SK-N-SH (cell line): ENCODE results near the gene SLC26A5. TPM values are rescaled to one million over a fixed set of nuclear protein-coding genes. Genes with fewer than 3 reads are reported as not detected.

ENCODE experiments used
- CTCF ChIA-PET: fragments of 300-600, 350-600 bp; formaldehyde crosslinking; extraction: SDS; loops from one replicate; lab custom pipeline; 2021; lab: Yijun Ruan, JAX
- POLR2A ChIA-PET: fragments of 350-600 bp; sonication (Branson Sonifier 250); formaldehyde crosslinking; extraction: SDS; loops from one replicate; lab custom pipeline; 2020; ENCODE audit warnings: antibody characterized with exemption, inconsistent platforms; lab: Yijun Ruan, JAX
- DNase-seq: peaks from one replicate; pipeline ENCODE4 v3.0.0; 2012
- H2AFZ ChIP-seq: fragments of 200-600 bp; sonication (generic); 2 replicates; pipeline ENCODE4 v1.8.1; 2016; ENCODE audit warnings: antibody characterized with exemption, mild to moderate bottlenecking, low read depth
- H3F3A ChIP-seq: fragments of 200-600 bp; sonication (generic); replicated peaks from 2 replicates; pipeline ENCODE3; 2016; ENCODE audit warnings: antibody characterized with exemption, mild to moderate bottlenecking; ENCODE audit not compliant: insufficient read depth
- H3K27ac ChIP-seq, 2 experiments: fragments of 200-500 bp in 1 of 2; fragments of 200-600 bp in 1 of 2; sonication (Bioruptor generic) in 1 of 2; sonication (generic), shearing (Covaris generic) in 1 of 2; 2 replicates each; pipeline versions ENCODE4 v1.5.1 to v1.6.1; 2014 to 2016; ENCODE audit warnings: low read depth in 2 of 2, inconsistent platforms in 1 of 2, low read length in 1 of 2, mild to moderate bottlenecking in 1 of 2, mixed read lengths in 1 of 2
- H3K27me3 ChIP-seq: fragments of 200-600 bp; sonication (generic), shearing (Covaris generic); 2 replicates; pipeline ENCODE4 v1.6.1; 2016; ENCODE audit warnings: mixed run types; ENCODE audit not compliant: insufficient read depth
- H3K36me3 ChIP-seq, 2 experiments: fragments of 200-500 bp in 1 of 2; fragments of 200-600 bp in 1 of 2; sonication (Bioruptor generic) in 1 of 2; sonication (generic) in 1 of 2; replicated peaks in 1 of 2; 2 replicates each; pipeline versions ENCODE3 to v1.5.1; 2014 to 2016; ENCODE audit warnings: low read length in 1 of 2, mild to moderate bottlenecking in 1 of 2; ENCODE audit not compliant: insufficient read depth in 2 of 2, control insufficient read depth in 1 of 2
- H3K4me1 ChIP-seq, 2 experiments: fragments of 200-500 bp in 1 of 2; fragments of 200-600 bp in 1 of 2; sonication (Bioruptor generic) in 1 of 2; sonication (generic), shearing (Covaris generic) in 1 of 2; 2 replicates each; pipeline versions ENCODE4 v1.5.1 to v1.6.1; 2014 to 2016; ENCODE audit warnings: low read depth in 1 of 2, low read length in 1 of 2, mixed run types in 1 of 2; ENCODE audit not compliant: insufficient read depth in 2 of 2, control insufficient read depth in 1 of 2
- H3K4me2 ChIP-seq: fragments of 200-600 bp; sonication (generic), shearing (Covaris generic); 2 replicates; pipeline ENCODE4 v1.6.1; 2017; ENCODE audit warnings: mixed run types
- H3K4me3 ChIP-seq, 2 experiments: fragments of 200-500 bp in 1 of 2; fragments of 200-600 bp in 1 of 2; sonication (Bioruptor generic) in 1 of 2; sonication (generic), shearing (Covaris generic) in 1 of 2; 2 replicates each; pipeline versions ENCODE4 v1.5.1 to v1.8.1; 2014 to 2016; ENCODE audit warnings: low read depth in 2 of 2, inconsistent platforms in 1 of 2, low read length in 1 of 2, mild to moderate bottlenecking in 1 of 2, mixed read lengths in 1 of 2, moderate library complexity in 1 of 2
- H3K79me2 ChIP-seq: fragments of 200-600 bp; sonication (generic); 2 replicates; pipeline ENCODE4 v1.8.1; 2017; ENCODE audit warnings: mild to moderate bottlenecking; ENCODE audit not compliant: insufficient read depth
- H3K9ac ChIP-seq: fragments of 200-600 bp; sonication (generic); 2 replicates; pipeline ENCODE4 v1.6.1; 2017; ENCODE audit warnings: mixed run types
- H3K9me2 ChIP-seq: fragments of 200-600 bp; sonication (generic); 2 replicates; pipeline ENCODE4 v1.6.1; 2017; ENCODE audit warnings: mixed run types
- H3K9me3 ChIP-seq: fragments of 200-600 bp; sonication (generic); 2 replicates; pipeline ENCODE4 v1.6.1; 2017; ENCODE audit warnings: mixed run types, mild to moderate bottlenecking, moderate library complexity
- H4K20me1 ChIP-seq: fragments of 200-600 bp; sonication (generic); 2 replicates; pipeline ENCODE4 v1.6.1; 2017; ENCODE audit warnings: mild to moderate bottlenecking, mixed run types; ENCODE audit not compliant: insufficient read depth
- CHD2 ChIP-seq: fragments of 150-350 bp; IDR thresholded peaks from 2 replicates; pipeline ENCODE4 v1.6.1; 2018; ENCODE audit warnings: low read length; ENCODE audit not compliant: partially characterized antibody
- ELF1 ChIP-seq: IDR thresholded peaks from 2 replicates; pipeline ENCODE4 v1.4.0; 2012
- EP300 ChIP-seq, 2 experiments: IDR thresholded peaks; 2 replicates each; pipeline versions ENCODE4 v1.4.0 to v1.6.1; 2012; ENCODE audit warnings: borderline replicate concordance in 1 of 2, low read depth in 1 of 2, low read length in 1 of 2
- EZH2phosphoT487 ChIP-seq: fragments of 200-600 bp; sonication (generic); IDR thresholded peaks from 2 replicates; pipeline ENCODE4 v1.6.1; 2017; ENCODE audit warnings: low read depth, mixed run types, mild to moderate bottlenecking, antibody characterized with exemption, moderate library complexity, borderline replicate concordance
- FOXM1 ChIP-seq: IDR thresholded peaks from 2 replicates; pipeline ENCODE4 v1.4.0; 2012; ENCODE audit warnings: low read depth, mild to moderate bottlenecking
- GATA2 ChIP-seq: sonication (generic); formaldehyde crosslinking; IDR thresholded peaks from 2 replicates; pipeline ENCODE4 v1.5.0; 2020; ENCODE audit warnings: mild to moderate bottlenecking, missing genetic modification reagents
- JUND ChIP-seq: IDR thresholded peaks from 2 replicates; pipeline ENCODE4 v1.4.0; 2012
- MEF2A ChIP-seq: IDR thresholded peaks from 2 replicates; pipeline ENCODE4 v1.4.0; 2012; ENCODE audit warnings: low read depth, borderline replicate concordance
- RAD21 ChIP-seq: IDR thresholded peaks from 2 replicates; pipeline ENCODE4 v1.6.1; 2012; ENCODE audit warnings: mild to moderate bottlenecking, low read length
- RFX5 ChIP-seq: IDR thresholded peaks from 2 replicates; pipeline ENCODE4 v1.6.1; 2012; ENCODE audit warnings: mild to moderate bottlenecking, improper control_type of control experiment, low read length
- SIN3A ChIP-seq: IDR thresholded peaks from 2 replicates; pipeline ENCODE4 v1.6.1; 2012; ENCODE audit warnings: low read depth, mild to moderate bottlenecking, low read length, moderate library complexity, borderline replicate concordance
- SMC3 ChIP-seq: IDR thresholded peaks from 2 replicates; pipeline ENCODE4 v1.6.1; 2012; ENCODE audit warnings: low read depth, low read length, improper control_type of control experiment
- TCF12 ChIP-seq: IDR thresholded peaks from 2 replicates; pipeline ENCODE4 v1.4.0; 2012
- TEAD4 ChIP-seq: IDR thresholded peaks from 2 replicates; pipeline ENCODE4 v1.4.0; 2012; ENCODE audit warnings: mild to moderate bottlenecking, borderline replicate concordance; ENCODE audit not compliant: insufficient read depth
- WGBS: methylation state at CpG from one replicate; pipeline ENCODE4 v1.1.6; 2017; ENCODE audit warnings: low lambda C conversion rate; 5-methylcytosine and 5-hydroxymethylcytosine counted together
- polyA plus RNA-seq, 3 experiments: library from polyadenylated mRNA; depleted of rRNA; stranded (reverse); fragments of >200 nt; gene quantifications; 2 replicates each; pipeline ENCODE4 v1.2.3, GENCODE V29; 2012
- TF ChIP-seq, protein P1 (sequence below): fragments of 200-600 bp; sonication (generic); IDR thresholded peaks from 2 replicates; pipeline ENCODE4 v1.6.1; 2017; ENCODE audit warnings: antibody characterized with exemption, mild to moderate bottlenecking, moderate library complexity
- TF ChIP-seq, protein P2 (sequence below): IDR thresholded peaks from 2 replicates; pipeline ENCODE4 v1.4.0; 2012; ENCODE audit warnings: low read depth
- TF ChIP-seq, protein P3 (sequence below): IDR thresholded peaks from 2 replicates; pipeline ENCODE4; 2012

Gene SLC26A5
- polyA plus RNA-seq, 1 of the 3 experiments (the other 2 are of a cell fraction): not detected

DNA sequence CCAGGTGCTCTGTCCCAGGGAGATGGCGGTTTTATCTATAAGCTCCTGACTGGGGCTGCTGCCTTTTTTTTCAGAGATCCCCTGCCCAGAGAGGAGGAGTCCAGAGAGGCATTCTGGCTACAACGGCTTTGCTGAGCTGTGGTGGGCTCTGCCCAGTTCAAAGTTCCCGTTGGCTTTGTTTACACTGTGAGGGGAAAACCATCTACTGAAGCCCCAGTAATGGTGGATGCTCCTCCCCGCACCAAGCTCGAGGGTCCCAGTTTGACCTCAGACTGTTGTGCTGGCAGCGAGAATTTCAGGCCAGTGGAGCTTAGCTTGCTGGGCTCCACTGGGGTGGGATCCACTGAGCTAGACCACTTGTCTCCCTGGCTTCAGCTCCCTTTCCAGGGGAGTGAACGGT lies 16.4 kb upstream of the SLC26A5 start:
- H3K4me3 ChIP-seq: no peak overlapping the region
- no peak for DNase-seq
- no peaks in the 10 kb centered on the region for H3K4me1 ChIP-seq
- no peaks in the 10 kb centered on the region for H3K9me2 ChIP-seq
- 47% methylated on average over 7 of the region's 7 CpGs for WGBS
- no peaks in the 10 kb centered on the region for H3K79me2 ChIP-seq
- H2AFZ ChIP-seq: no peak overlapping the region
- no peak overlapping the region for H3K4me2 ChIP-seq
- H3K36me3 ChIP-seq: no peaks in the 10 kb centered on the region
- H3K9ac ChIP-seq: no peak overlapping the region
- CTCF ChIA-PET: interaction anchor here (1.1 to 3.9 kb wide), 2 partner anchors 16 to 62 kb away, joined by 4 to 43 read pairs; partner anchors contain the start of gene SLC26A5
- POLR2A ChIA-PET: no interaction called here
- peaks cover 11% of the 10 kb centered on the region for H3K27me3 ChIP-seq
- no peak overlapping the region for H3K27ac ChIP-seq
- H3K9me3 ChIP-seq: no peaks in the 10 kb centered on the region
- TF ChIP-seq SIN3A: no peak
- no peak for TF ChIP-seq CHD2
- TF ChIP-seq, protein P1, sequence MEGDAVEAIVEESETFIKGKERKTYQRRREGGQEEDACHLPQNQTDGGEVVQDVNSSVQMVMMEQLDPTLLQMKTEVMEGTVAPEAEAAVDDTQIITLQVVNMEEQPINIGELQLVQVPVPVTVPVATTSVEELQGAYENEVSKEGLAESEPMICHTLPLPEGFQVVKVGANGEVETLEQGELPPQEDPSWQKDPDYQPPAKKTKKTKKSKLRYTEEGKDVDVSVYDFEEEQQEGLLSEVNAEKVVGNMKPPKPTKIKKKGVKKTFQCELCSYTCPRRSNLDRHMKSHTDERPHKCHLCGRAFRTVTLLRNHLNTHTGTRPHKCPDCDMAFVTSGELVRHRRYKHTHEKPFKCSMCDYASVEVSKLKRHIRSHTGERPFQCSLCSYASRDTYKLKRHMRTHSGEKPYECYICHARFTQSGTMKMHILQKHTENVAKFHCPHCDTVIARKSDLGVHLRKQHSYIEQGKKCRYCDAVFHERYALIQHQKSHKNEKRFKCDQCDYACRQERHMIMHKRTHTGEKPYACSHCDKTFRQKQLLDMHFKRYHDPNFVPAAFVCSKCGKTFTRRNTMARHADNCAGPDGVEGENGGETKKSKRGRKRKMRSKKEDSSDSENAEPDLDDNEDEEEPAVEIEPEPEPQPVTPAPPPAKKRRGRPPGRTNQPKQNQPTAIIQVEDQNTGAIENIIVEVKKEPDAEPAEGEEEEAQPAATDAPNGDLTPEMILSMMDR: no peak
- no peak for TF ChIP-seq GATA2 (CRISPR knock-in tag)
- TF ChIP-seq TCF12: no peak
- no peak for TF ChIP-seq FOXM1
- no peak for TF ChIP-seq ELF1
- no peak for TF ChIP-seq JUND
- no peak for TF ChIP-seq TEAD4
- no peak for TF ChIP-seq EP300 (IDR thresholded peaks at IDR 0.05; ENCODE audit: borderline replicate concordance in 1 of 2, low read depth in 1 of 2, low read length in 1 of 2)
- no peaks in the 10 kb centered on the region for H4K20me1 ChIP-seq
- no peaks in the 10 kb centered on the region for H3F3A ChIP-seq

DNA sequence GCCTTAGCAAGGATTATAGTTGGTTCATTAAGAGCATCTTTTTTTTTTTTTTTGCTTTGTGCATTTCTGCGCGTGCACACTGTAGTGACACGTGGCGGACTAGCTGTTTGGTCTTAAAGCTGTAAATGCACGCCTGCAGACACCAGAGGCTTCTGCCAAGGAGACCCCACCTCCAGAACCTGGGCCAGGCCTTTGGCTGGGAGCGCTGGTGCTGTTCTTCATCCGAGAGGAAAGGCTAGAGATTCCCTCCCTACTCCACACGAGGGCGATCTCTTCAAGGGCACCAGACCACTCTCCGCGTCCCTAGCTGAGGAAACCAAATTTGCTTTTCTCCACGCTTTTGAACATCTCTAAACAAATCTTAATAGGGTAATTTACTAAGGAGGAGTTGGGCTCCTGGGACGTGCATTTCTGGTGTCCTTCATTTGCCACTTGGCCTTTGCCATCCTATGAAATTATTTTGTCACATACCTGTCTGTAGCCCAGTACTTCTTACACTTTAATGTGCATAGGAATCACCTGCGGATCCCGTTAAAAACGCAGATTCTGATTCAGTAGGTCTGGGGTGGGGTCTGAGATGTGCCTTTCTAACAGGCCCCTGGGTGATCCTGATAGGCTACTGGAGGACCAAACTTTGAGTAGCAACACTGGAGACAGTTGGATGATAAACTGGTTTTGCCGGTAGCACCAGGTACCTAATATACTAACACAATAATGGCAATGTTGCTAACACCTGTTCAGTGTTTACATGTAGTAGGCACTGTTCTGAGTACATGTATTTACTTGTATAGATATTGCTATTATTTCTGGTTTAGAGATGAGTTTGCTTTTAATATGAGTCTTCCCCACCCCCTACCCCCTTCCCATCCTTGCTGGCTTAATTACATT lies 1.3 kb upstream of the SLC26A5 start:
- H2AFZ ChIP-seq: no peak overlapping the region; the same call in 1 of the 2 replicates
- no peak overlapping the region; a peak in 1 of 4 replicates for H3K4me3 ChIP-seq
- ChIA-PET CTCF (interaction anchor here (0.5 to 5.3 kb wide), 40 partner anchors 10 to 1577 kb away, joined by 3 to 56 read pairs (median 6); no protein-coding TSS in a partner anchor), POLR2A (no interaction called here)
- H3F3A ChIP-seq: no peaks in the 10 kb centered on the region
- H3K79me2 ChIP-seq: no peaks in the 10 kb centered on the region
- peaks cover 0 to 16% of the 10 kb centered on the region in 2 experiments; a peak in 2 of 4 replicates for H3K4me1 ChIP-seq
- H3K9me3 ChIP-seq: no peaks in the 10 kb centered on the region
- 14% methylated on average over 17 of the region's 17 CpGs for WGBS
- DNase-seq: peak; percentile 86
- no peak for TF ChIP-seq RFX5
- peak; percentile 88 for TF ChIP-seq RAD21
- TF ChIP-seq, protein P2, sequence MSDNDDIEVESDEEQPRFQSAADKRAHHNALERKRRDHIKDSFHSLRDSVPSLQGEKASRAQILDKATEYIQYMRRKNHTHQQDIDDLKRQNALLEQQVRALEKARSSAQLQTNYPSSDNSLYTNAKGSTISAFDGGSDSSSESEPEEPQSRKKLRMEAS: no peak
- TF ChIP-seq EZH2phosphoT487: no peak
- TF ChIP-seq, protein P3, sequence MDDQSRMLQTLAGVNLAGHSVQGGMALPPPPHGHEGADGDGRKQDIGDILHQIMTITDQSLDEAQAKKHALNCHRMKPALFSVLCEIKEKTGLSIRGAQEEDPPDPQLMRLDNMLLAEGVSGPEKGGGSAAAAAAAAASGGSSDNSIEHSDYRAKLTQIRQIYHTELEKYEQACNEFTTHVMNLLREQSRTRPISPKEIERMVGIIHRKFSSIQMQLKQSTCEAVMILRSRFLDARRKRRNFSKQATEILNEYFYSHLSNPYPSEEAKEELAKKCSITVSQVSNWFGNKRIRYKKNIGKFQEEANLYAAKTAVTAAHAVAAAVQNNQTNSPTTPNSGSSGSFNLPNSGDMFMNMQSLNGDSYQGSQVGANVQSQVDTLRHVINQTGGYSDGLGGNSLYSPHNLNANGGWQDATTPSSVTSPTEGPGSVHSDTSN: no peak
- TF ChIP-seq, protein P1: peak; percentile 77
- no peak for TF ChIP-seq MEF2A
- TF ChIP-seq GATA2 (CRISPR knock-in tag): no peak
- TF ChIP-seq SMC3: peak; percentile 63
- H3K9ac ChIP-seq: no peak overlapping the region
- H3K27me3 ChIP-seq: peaks cover 41% of the 10 kb centered on the region
- H3K27ac ChIP-seq: no peak overlapping the region
- no peaks in the 10 kb centered on the region for H4K20me1 ChIP-seq
- H3K9me2 ChIP-seq: no peaks in the 10 kb centered on the region
- no peaks in the 10 kb centered on the region for H3K36me3 ChIP-seq
- no peak overlapping the region for H3K4me2 ChIP-seq
